ENCODE data around the gene CPNE5. TPM values are rescaled to one million over a fixed set of nuclear protein-coding genes. Genes with fewer than 3 reads are reported as not detected.

The CPNE5 gene
- total and polyA plus RNA-seq, 2 donors (not counting 1 experiment from before 2014, with no cell fraction given) = 0.02 TPM; not detected in 1

GRCh38 chr6:36722879-36723278 lies 116.4 kb downstream of the CPNE5 start:
- no peak overlapping the region for H3K9ac ChIP-seq (ENCODE audit: insufficient read depth, low read length)
- H3K4me3 ChIP-seq (replicated peaks in 1 of 4; ENCODE audit: control extremely low read depth in 1 of 4, insufficient read depth in 1 of 4, low read depth in 3 of 4, low read length in 4 of 4) = no peak overlapping the region
- H3K36me3 ChIP-seq (ENCODE audit: control insufficient read depth, insufficient read depth, low read length) = no peaks in the 10 kb centered on the region
- H4K20me1 ChIP-seq (ENCODE audit: control insufficient read depth, extremely low read depth, insufficient read depth, low read length) = no peaks in the 10 kb centered on the region
- H3K9me3 ChIP-seq (ENCODE audit: control insufficient read depth, insufficient read depth, low read depth, low read length) = no peaks in the 10 kb centered on the region
- H3K27ac ChIP-seq (ENCODE audit: insufficient read depth, low read length) = no peak overlapping the region
- H3K4me1 ChIP-seq (ENCODE audit: control insufficient read depth, extremely low read depth, insufficient read depth, low read length) = no peaks in the 10 kb centered on the region
- no peak overlapping the region for H2AFZ ChIP-seq (ENCODE audit: low read length)
- TF ChIP-seq CTCF (conservative IDR thresholded peaks at IDR 0.05 in 1 of 2, IDR thresholded peaks at IDR 0.05 in 1 of 2; ENCODE audit: low read depth in 1 of 2, low read length in 2 of 2) (no peak), EZH2 (IDR thresholded peaks at IDR 0.05; ENCODE audit: low read length, missing control alignments) (no peak)
- H3K79me2 ChIP-seq (ENCODE audit: control insufficient read depth, insufficient read depth, low read length) = no peaks in the 10 kb centered on the region
- H3K4me2 ChIP-seq (ENCODE audit: extremely low read depth, insufficient read depth, low read length) = no peak overlapping the region
- no peak for DNase-seq (ENCODE audit: low read depth in 2 of 2)
- H3K27me3 ChIP-seq (ENCODE audit: control insufficient read depth, insufficient read depth, low read length) = no peaks in the 10 kb centered on the region

GRCh38 chr6:36722365-36722764 lies 116.9 kb downstream of the CPNE5 start:
- no peaks in the 10 kb centered on the region for H3K36me3 ChIP-seq (ENCODE audit: control insufficient read depth, insufficient read depth, low read length)
- no peaks in the 10 kb centered on the region for H3K4me1 ChIP-seq (ENCODE audit: control insufficient read depth, extremely low read depth, insufficient read depth, low read length)
- no peaks in the 10 kb centered on the region for H3K9me3 ChIP-seq (ENCODE audit: control insufficient read depth, insufficient read depth, low read depth, low read length)
- no peaks in the 10 kb centered on the region for H3K27me3 ChIP-seq (ENCODE audit: control insufficient read depth, insufficient read depth, low read length)
- no peak for DNase-seq (ENCODE audit: low read depth in 2 of 2)
- no peak overlapping the region for H3K27ac ChIP-seq (ENCODE audit: insufficient read depth, low read length)
- H3K9ac ChIP-seq (ENCODE audit: insufficient read depth, low read length) = no peak overlapping the region
- TF ChIP-seq CTCF (conservative IDR thresholded peaks at IDR 0.05 in 1 of 2, IDR thresholded peaks at IDR 0.05 in 1 of 2; ENCODE audit: low read depth in 1 of 2, low read length in 2 of 2) (no peak), EZH2 (IDR thresholded peaks at IDR 0.05; ENCODE audit: low read length, missing control alignments) (no peak)
- H3K79me2 ChIP-seq (ENCODE audit: control insufficient read depth, insufficient read depth, low read length) = no peaks in the 10 kb centered on the region
- no peak overlapping the region for H3K4me3 ChIP-seq (replicated peaks in 1 of 4; ENCODE audit: control extremely low read depth in 1 of 4, insufficient read depth in 1 of 4, low read depth in 3 of 4, low read length in 4 of 4)
- H4K20me1 ChIP-seq (ENCODE audit: control insufficient read depth, extremely low read depth, insufficient read depth, low read length) = no peaks in the 10 kb centered on the region
- H2AFZ ChIP-seq (ENCODE audit: low read length) = no peak overlapping the region
- H3K4me2 ChIP-seq (ENCODE audit: extremely low read depth, insufficient read depth, low read length) = no peak overlapping the region

GRCh38 chr6:36721369-36722140 lies 117.7 kb downstream of the CPNE5 start:
- DNase-seq (ENCODE audit: low read depth in 2 of 2) = no peak
- H3K4me3 ChIP-seq (replicated peaks in 1 of 4; ENCODE audit: control extremely low read depth in 1 of 4, insufficient read depth in 1 of 4, low read depth in 3 of 4, low read length in 4 of 4) = no peak overlapping the region
- H3K4me2 ChIP-seq (ENCODE audit: extremely low read depth, insufficient read depth, low read length) = no peak overlapping the region
- no peaks in the 10 kb centered on the region for H3K79me2 ChIP-seq (ENCODE audit: control insufficient read depth, insufficient read depth, low read length)
- peaks cover 3% of the 10 kb centered on the region for H3K27me3 ChIP-seq (ENCODE audit: control insufficient read depth, insufficient read depth, low read length)
- H3K27ac ChIP-seq (ENCODE audit: insufficient read depth, low read length) = no peak overlapping the region
- no peak overlapping the region for H2AFZ ChIP-seq (ENCODE audit: low read length)
- no peaks in the 10 kb centered on the region for H3K4me1 ChIP-seq (ENCODE audit: control insufficient read depth, extremely low read depth, insufficient read depth, low read length)
- TF ChIP-seq EZH2 (IDR thresholded peaks at IDR 0.05; ENCODE audit: low read length, missing control alignments) = no peak
- TF ChIP-seq CTCF (conservative IDR thresholded peaks at IDR 0.05 in 1 of 2, IDR thresholded peaks at IDR 0.05 in 1 of 2; ENCODE audit: low read depth in 1 of 2, low read length in 2 of 2) = no peak
- no peaks in the 10 kb centered on the region for H4K20me1 ChIP-seq (ENCODE audit: control insufficient read depth, extremely low read depth, insufficient read depth, low read length)
- H3K9me3 ChIP-seq (ENCODE audit: control insufficient read depth, insufficient read depth, low read depth, low read length) = no peaks in the 10 kb centered on the region
- H3K36me3 ChIP-seq (ENCODE audit: control insufficient read depth, insufficient read depth, low read length) = no peaks in the 10 kb centered on the region
- no peak overlapping the region for H3K9ac ChIP-seq (ENCODE audit: insufficient read depth, low read length)
